GM21576 (cell line): ENCODE measurements around the gene MYBPC2.

ENCODE experiments used
- ATAC-seq: cut with Tn5 transposase; IDR thresholded peaks from one replicate; pipeline ENCODE4 v1.9.1; 2021; ENCODE audit warnings: mild to moderate bottlenecking, moderate library complexity; ENCODE audit not compliant: unreplicated experiment

The MYBPC2 gene

GRCh38 chr19:50409347-50409746, 23.3 kb upstream of the MYBPC2 start:
- no peak for ATAC-seq

- ATAC-seq = no peak
Observed at GRCh38 chr19:50410109-50410508, 22.6 kb upstream of the MYBPC2 start.

- no peak for ATAC-seq
Observed at GRCh38 chr19:50412419-50412818, 20.3 kb upstream of the MYBPC2 start.

GRCh38 chr19:50413096-50413495, 19.6 kb upstream of the MYBPC2 start:
- ATAC-seq = no peak

- ATAC-seq = no peak
Observed at GRCh38 chr19:50413531-50413930, 19.2 kb upstream of the MYBPC2 start.

- ATAC-seq = peak; percentile 15
Observed at GRCh38 chr19:50414864-50415660, 17.6 kb upstream of the MYBPC2 start.

GRCh38 chr19:50415661-50416033, 17.0 kb upstream of the MYBPC2 start:
- ATAC-seq = peak; percentile 38

GRCh38 chr19:50416034-50416977, 16.4 kb upstream of the MYBPC2 start:
- ATAC-seq = no peak

- no peak for ATAC-seq
Observed at GRCh38 chr19:50417111-50418081, 15.3 kb upstream of the MYBPC2 start.

GRCh38 chr19:50418176-50419021, 14.3 kb upstream of the MYBPC2 start, which contains the start of gene SPIB:
TSS of gene SPIB (plus strand) at chr19:50418938. CDS start at chr19:50418963, 25 bp downstream.
- no peak for ATAC-seq

- no peak for ATAC-seq
Observed at GRCh38 chr19:50419022-50419579, 13.6 kb upstream of the MYBPC2 start.

GRCh38 chr19:50419580-50420035, 13.1 kb upstream of the MYBPC2 start:
- no peak for ATAC-seq

- ATAC-seq = no peak
Observed at GRCh38 chr19:50420127-50420526, 12.6 kb upstream of the MYBPC2 start.

GRCh38 chr19:50420808-50421207, 11.9 kb upstream of the MYBPC2 start:
- no peak for ATAC-seq

GRCh38 chr19:50422397-50423278, 10.1 kb upstream of the MYBPC2 start:
- no peak for ATAC-seq

GRCh38 chr19:50423279-50424113, 9.2 kb upstream of the MYBPC2 start:
- no peak for ATAC-seq

- ATAC-seq = no peak
Observed at GRCh38 chr19:50425581-50425980, 7.1 kb upstream of the MYBPC2 start.
